ENCODE measurements around the gene HPS4. TPM values are rescaled to one million over a fixed set of nuclear protein-coding genes. Genes with fewer than 3 reads are reported as not detected.

HPS4 gene
- total RNA-seq, 1 donor from 2014 or later, result 11.7 TPM

- TF ChIP-seq CTCF (IDR thresholded peaks at IDR 0.05; ENCODE audit: borderline replicate concordance), result no peak
- H3K36me3 ChIP-seq, result peaks cover 71% of the 10 kb centered on the region
- no peak overlapping the region for H3K4me3 ChIP-seq
- DNase-seq, result no peak
- no peak overlapping the region for H3K27ac ChIP-seq (replicated peaks)
- H3K9me3 ChIP-seq (replicated peaks), result no peaks in the 10 kb centered on the region
- intact Hi-C loops (cut with micrococcal nuclease), result no loop called here
- H3K4me1 ChIP-seq, result peaks cover under 1% of the 10 kb centered on the region
- H3K27me3 ChIP-seq (ENCODE audit: low read depth), result no peaks in the 10 kb centered on the region
Observed at GRCh38 chr22:26453812-26454500, 29.6 kb downstream of the HPS4 start.

GRCh38 chr22:26453216-26453615 is 30.4 kb downstream of the HPS4 start:
- DNase-seq, result no peak
- no peak for TF ChIP-seq CTCF (IDR thresholded peaks at IDR 0.05; ENCODE audit: borderline replicate concordance)
- H3K4me3 ChIP-seq, result no peak overlapping the region
- H3K27ac ChIP-seq (replicated peaks), result no peak overlapping the region
- H3K4me1 ChIP-seq, result peaks cover 8% of the 10 kb centered on the region
- no peaks in the 10 kb centered on the region for H3K27me3 ChIP-seq (ENCODE audit: low read depth)
- H3K9me3 ChIP-seq (replicated peaks), result no peaks in the 10 kb centered on the region
- peaks cover 64% of the 10 kb centered on the region for H3K36me3 ChIP-seq
- intact Hi-C loops (cut with micrococcal nuclease), result no loop called here

- H3K9me3 ChIP-seq (replicated peaks), result no peaks in the 10 kb centered on the region
- peaks cover 56% of the 10 kb centered on the region for H3K36me3 ChIP-seq
- no peak for DNase-seq
- intact Hi-C loops (cut with micrococcal nuclease), result no loop called here
- H3K4me1 ChIP-seq, result peaks cover 10% of the 10 kb centered on the region
- no peaks in the 10 kb centered on the region for H3K27me3 ChIP-seq (ENCODE audit: low read depth)
- H3K27ac ChIP-seq (replicated peaks), result no peak overlapping the region
- no peak overlapping the region for H3K4me3 ChIP-seq
- no peak for TF ChIP-seq CTCF (IDR thresholded peaks at IDR 0.05; ENCODE audit: borderline replicate concordance)
Observed at GRCh38 chr22:26452236-26453016, 31.2 kb downstream of the HPS4 start.

DNA sequence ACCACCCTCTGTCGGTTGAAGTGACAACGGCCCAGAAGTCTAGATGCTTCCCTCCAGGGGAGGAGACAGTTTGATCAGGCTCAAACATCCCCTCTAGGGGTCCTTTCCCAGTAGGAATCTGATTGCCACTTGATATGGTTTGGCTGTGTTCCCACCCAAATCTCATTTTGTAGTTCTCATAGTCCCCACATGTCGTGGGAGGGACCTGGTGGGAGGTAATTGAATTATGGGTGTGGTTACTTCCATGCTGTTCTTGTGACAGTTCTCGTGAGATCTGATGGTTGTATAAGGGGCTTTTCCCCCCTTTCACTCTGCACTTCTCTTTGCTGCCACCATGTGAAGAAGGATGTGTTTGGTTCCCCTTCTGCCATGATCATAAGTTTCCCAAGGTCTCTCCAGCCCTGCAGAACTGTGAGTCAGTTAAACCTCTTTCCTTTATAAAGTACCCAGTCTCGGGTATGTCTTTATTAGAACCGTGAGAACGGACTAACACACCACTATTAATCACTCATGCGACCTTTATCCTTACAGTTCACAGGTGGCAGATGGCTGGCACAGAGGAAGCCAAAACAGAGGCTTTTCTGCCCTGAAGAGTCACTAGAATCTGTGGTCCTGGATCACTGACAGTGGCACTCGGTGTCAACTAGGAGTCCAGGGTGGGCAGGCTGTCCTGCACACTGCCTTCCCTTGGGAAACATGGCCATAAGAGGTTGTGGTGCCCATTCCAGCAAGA is 33.0 kb downstream of the HPS4 start:
- intact Hi-C loops (cut with micrococcal nuclease), result no loop called here

More for the DNA sequence above, 33.0 kb downstream of the HPS4 start:
- no peak for TF ChIP-seq CTCF (IDR thresholded peaks at IDR 0.05; ENCODE audit: borderline replicate concordance)
- Histone ChIP-seq H3K4me3 (no peak overlapping the region), H3K36me3 (peaks cover 39% of the 10 kb centered on the region), H3K27me3 (ENCODE audit: low read depth) (peaks cover 4% of the 10 kb centered on the region), H3K27ac (replicated peaks) (no peak overlapping the region), H3K4me1 (peaks cover 10% of the 10 kb centered on the region), H3K9me3 (replicated peaks) (no peaks in the 10 kb centered on the region)
- DNase-seq, result no peak

Measured in left ventricle myocardium inferior (tissue), 1 donor.